Neutrophil (primary cell): ENCODE results near the gene TPO.

ENCODE experiments used
- H3K27ac ChIP-seq: fragments of 200-600 bp; sonication (generic); 2 replicates; pipeline ENCODE4 v1.5.1; 2016; ENCODE audit warnings: mild to moderate bottlenecking, moderate library complexity
- H3K27me3 ChIP-seq: fragments of 200-600 bp; sonication (generic); 2 replicates; pipeline ENCODE4 v1.6.0; 2016; ENCODE audit warnings: mild to moderate bottlenecking
- H3K36me3 ChIP-seq: fragments of 200-600 bp; sonication (generic); 2 replicates; pipeline ENCODE4 v1.5.1; 2017
- H3K4me1 ChIP-seq, 2 experiments: fragments of 200-600 bp in 1 of 2; sonication (generic) in 1 of 2; 1 replicate in 1 of 2; 2 replicates in 1 of 2; pipeline versions ENCODE4 v1.5.1 to v1.6.1; 2013 to 2016; ENCODE audit warnings: low read depth in 1 of 2, low read length in 1 of 2, mild to moderate bottlenecking in 1 of 2, moderate library complexity in 1 of 2; ENCODE audit not compliant: control insufficient read depth in 1 of 2, insufficient read depth in 1 of 2
- H3K4me3 ChIP-seq, 2 experiments: fragments of 200-600 bp in 1 of 2; sonication (generic) in 1 of 2; 1 replicate in 1 of 2; 2 replicates in 1 of 2; pipeline ENCODE4 v1.5.1; 2013 to 2016; ENCODE audit warnings: low read depth in 1 of 2, low read length in 1 of 2, mild to moderate bottlenecking in 1 of 2, moderate library complexity in 1 of 2
- H3K9me3 ChIP-seq: fragments of 200-600 bp; sonication (generic); 2 replicates; pipeline ENCODE4 v1.5.1; 2016
- CTCF ChIP-seq: fragments of 200-600 bp; sonication (generic); IDR thresholded peaks from 2 replicates; pipeline ENCODE4 v1.5.1; 2016; ENCODE audit warnings: antibody characterized with exemption

TPO gene

GRCh38 chr2:1432726-1433125, 19.5 kb downstream of the TPO start:
- Histone ChIP-seq H3K4me1 (no peaks in the 10 kb centered on the region), H3K9me3 (no peaks in the 10 kb centered on the region), H3K36me3 (no peaks in the 10 kb centered on the region), H3K27me3 (no peaks in the 10 kb centered on the region), H3K27ac (no peak overlapping the region), H3K4me3 (no peak overlapping the region)
- no peak for TF ChIP-seq CTCF

GRCh38 chr2:1436369-1436768, 23.1 kb downstream of the TPO start:
- no peak for TF ChIP-seq CTCF
- no peaks in the 10 kb centered on the region for H3K27me3 ChIP-seq
- no peaks in the 10 kb centered on the region for H3K36me3 ChIP-seq
- H3K4me3 ChIP-seq, result no peak overlapping the region
- no peaks in the 10 kb centered on the region for H3K9me3 ChIP-seq
- H3K4me1 ChIP-seq, result no peaks in the 10 kb centered on the region
- no peak overlapping the region for H3K27ac ChIP-seq

GRCh38 chr2:1437101-1437500, 23.8 kb downstream of the TPO start:
- Histone ChIP-seq H3K4me3 (no peak overlapping the region), H3K27ac (no peak overlapping the region), H3K9me3 (no peaks in the 10 kb centered on the region), H3K27me3 (no peaks in the 10 kb centered on the region), H3K36me3 (no peaks in the 10 kb centered on the region), H3K4me1 (no peaks in the 10 kb centered on the region)
- TF ChIP-seq CTCF, result no peak

DNA sequence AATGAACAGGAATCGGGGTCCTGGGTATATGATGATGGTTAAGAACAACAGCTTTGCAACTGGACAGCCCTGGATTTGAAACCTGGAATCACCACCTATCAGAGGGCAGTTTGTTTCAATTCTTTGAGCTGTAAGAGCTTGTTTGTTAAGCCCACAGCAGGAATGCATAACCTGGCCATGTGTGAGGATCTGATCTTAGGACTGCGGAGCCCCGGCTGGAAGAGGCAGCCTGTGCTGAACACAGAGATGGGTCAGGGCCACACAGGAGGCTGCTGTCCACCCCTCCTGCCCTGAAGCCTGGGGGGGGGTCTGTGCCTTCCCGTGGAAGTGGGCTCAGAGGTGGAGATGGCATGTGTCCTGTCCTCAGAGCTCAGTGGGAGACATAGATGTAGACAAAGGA, 24.3 kb downstream of the TPO start:
- H3K27ac ChIP-seq, result no peak overlapping the region
- no peak for TF ChIP-seq CTCF
- H3K4me3 ChIP-seq, result no peak overlapping the region
- H3K4me1 ChIP-seq, result no peaks in the 10 kb centered on the region
- H3K27me3 ChIP-seq, result no peaks in the 10 kb centered on the region
- no peaks in the 10 kb centered on the region for H3K9me3 ChIP-seq
- H3K36me3 ChIP-seq, result no peaks in the 10 kb centered on the region

- Histone ChIP-seq H3K4me3 (no peak overlapping the region), H3K9me3 (no peaks in the 10 kb centered on the region), H3K4me1 (no peaks in the 10 kb centered on the region), H3K36me3 (no peaks in the 10 kb centered on the region), H3K27me3 (no peaks in the 10 kb centered on the region), H3K27ac (no peak overlapping the region)
- no peak for TF ChIP-seq CTCF
Measured at GRCh38 chr2:1438972-1439371, 25.7 kb downstream of the TPO start.

GRCh38 chr2:1440581-1440980, 27.3 kb downstream of the TPO start:
- no peaks in the 10 kb centered on the region for H3K27me3 ChIP-seq
- no peak overlapping the region for H3K4me3 ChIP-seq
- H3K27ac ChIP-seq, result no peak overlapping the region
- no peaks in the 10 kb centered on the region for H3K9me3 ChIP-seq
- TF ChIP-seq CTCF, result no peak
- H3K4me1 ChIP-seq, result no peaks in the 10 kb centered on the region
- H3K36me3 ChIP-seq, result no peaks in the 10 kb centered on the region
